Right atrium auricular region (tissue), 2 donors: ENCODE results near the gene TNFAIP6. TPM values are rescaled to one million over a fixed set of nuclear protein-coding genes. Genes with fewer than 3 reads are reported as not detected.

Source experiments
- DNase-seq: peaks from one replicate; pipeline ENCODE4 v3.0.0-alpha.2; 2019; ENCODE audit warnings: low spot score
- H3K27ac ChIP-seq, 2 donors: fragments of 200-600 bp; sonication (generic); 1 replicate in 1 of 2; 2 replicates in 1 of 2; pipeline ENCODE4 v1.5.1; 2016 to 2019
- H3K27me3 ChIP-seq, 2 donors: fragments of 200-600 bp; sonication (generic); one replicate each; pipeline versions ENCODE4 v1.5.1 to v1.6.0; 2017 to 2019
- H3K36me3 ChIP-seq: fragments of 200-600 bp; sonication (generic); one replicate; pipeline ENCODE4 v1.5.1; 2016
- H3K4me1 ChIP-seq, 2 donors: fragments of 200-600 bp; sonication (generic); one replicate each; pipeline versions ENCODE4 v1.5.1 to v1.6.0; 2017 to 2019
- H3K4me3 ChIP-seq, 2 donors: fragments of 200-600 bp; sonication (generic); 1 replicate in 1 of 2; 2 replicates in 1 of 2; pipeline ENCODE4 v1.5.1; 2017 to 2019; ENCODE audit warnings: mild to moderate bottlenecking in 1 of 2, moderate library complexity in 1 of 2
- H3K9me3 ChIP-seq, 2 donors: fragments of 200-600 bp; sonication (generic); one replicate each; pipeline ENCODE4 v1.5.1; 2019
- CTCF ChIP-seq, 2 donors: fragments of 200-600 bp; sonication (generic); IDR thresholded peaks; one replicate each; pipeline ENCODE4 v1.5.1; 2019; ENCODE audit warnings: antibody characterized with exemption in 2 of 2
- total RNA-seq, 2 donors: library from RNA; depleted of rRNA; stranded (reverse); fragments of >200 nt; gene quantifications; one replicate each; pipeline ENCODE4 v1.1.0, GENCODE V29; 2016

TNFAIP6 gene
- total RNA-seq, 2 donors from 2014 or later: 2.8 to 5.2 TPM

GRCh38 chr2:151380580-151381235 is 23.3 kb downstream of the TNFAIP6 start:
- Histone ChIP-seq H3K4me1 (no peaks in the 10 kb centered on the region), H3K9me3 (no peaks in the 10 kb centered on the region), H3K4me3 (no peak overlapping the region), H3K27me3 (no peaks in the 10 kb centered on the region), H3K27ac (no peak overlapping the region), H3K36me3 (no peaks in the 10 kb centered on the region)
- no peak for TF ChIP-seq CTCF (IDR thresholded peaks at IDR 0.05)
- DNase-seq: no peak

GRCh38 chr2:151381266-151381665 is 23.9 kb downstream of the TNFAIP6 start:
- Histone ChIP-seq H3K36me3 (no peaks in the 10 kb centered on the region), H3K4me1 (no peaks in the 10 kb centered on the region), H3K27ac (no peak overlapping the region), H3K9me3 (no peaks in the 10 kb centered on the region), H3K4me3 (no peak overlapping the region), H3K27me3 (no peaks in the 10 kb centered on the region)
- no peak for DNase-seq
- TF ChIP-seq CTCF (IDR thresholded peaks at IDR 0.05): no peak

GRCh38 chr2:151388011-151388410 is 30.6 kb downstream of the TNFAIP6 start:
- Histone ChIP-seq H3K4me3 (no peak overlapping the region), H3K27me3 (no peaks in the 10 kb centered on the region), H3K27ac (no peak overlapping the region), H3K36me3 (no peaks in the 10 kb centered on the region), H3K9me3 (no peaks in the 10 kb centered on the region), H3K4me1 (no peaks in the 10 kb centered on the region)
- no peak for TF ChIP-seq CTCF (IDR thresholded peaks at IDR 0.05)
- DNase-seq: no peak

- no peak for DNase-seq
Observed at GRCh38 chr2:151391436-151391835, 34.0 kb downstream of the TNFAIP6 start.

GRCh38 chr2:151394509-151394908 is 37.1 kb downstream of the TNFAIP6 start:
- Histone ChIP-seq H3K9me3 (peaks cover 0 to 5% of the 10 kb centered on the region in 2 donors), H3K4me3 (no peak overlapping the region), H3K27me3 (no peaks in the 10 kb centered on the region), H3K4me1 (no peaks in the 10 kb centered on the region), H3K36me3 (no peaks in the 10 kb centered on the region), H3K27ac (no peak overlapping the region)
- DNase-seq: no peak
- TF ChIP-seq CTCF (IDR thresholded peaks at IDR 0.05): no peak

More at GRCh38 chr2:151391436-151391835, 34.0 kb downstream of the TNFAIP6 start:
- TF ChIP-seq CTCF (IDR thresholded peaks at IDR 0.05): no peak
- H3K4me3 ChIP-seq: no peak overlapping the region
- no peak overlapping the region for H3K27ac ChIP-seq
- no peaks in the 10 kb centered on the region for H3K4me1 ChIP-seq
- no peaks in the 10 kb centered on the region for H3K36me3 ChIP-seq
- H3K9me3 ChIP-seq: peaks cover 0 to 5% of the 10 kb centered on the region in 2 donors
- no peaks in the 10 kb centered on the region for H3K27me3 ChIP-seq
